Measurements from ENCODE around the gene ZRANB2.

Gene ZRANB2

DNA sequence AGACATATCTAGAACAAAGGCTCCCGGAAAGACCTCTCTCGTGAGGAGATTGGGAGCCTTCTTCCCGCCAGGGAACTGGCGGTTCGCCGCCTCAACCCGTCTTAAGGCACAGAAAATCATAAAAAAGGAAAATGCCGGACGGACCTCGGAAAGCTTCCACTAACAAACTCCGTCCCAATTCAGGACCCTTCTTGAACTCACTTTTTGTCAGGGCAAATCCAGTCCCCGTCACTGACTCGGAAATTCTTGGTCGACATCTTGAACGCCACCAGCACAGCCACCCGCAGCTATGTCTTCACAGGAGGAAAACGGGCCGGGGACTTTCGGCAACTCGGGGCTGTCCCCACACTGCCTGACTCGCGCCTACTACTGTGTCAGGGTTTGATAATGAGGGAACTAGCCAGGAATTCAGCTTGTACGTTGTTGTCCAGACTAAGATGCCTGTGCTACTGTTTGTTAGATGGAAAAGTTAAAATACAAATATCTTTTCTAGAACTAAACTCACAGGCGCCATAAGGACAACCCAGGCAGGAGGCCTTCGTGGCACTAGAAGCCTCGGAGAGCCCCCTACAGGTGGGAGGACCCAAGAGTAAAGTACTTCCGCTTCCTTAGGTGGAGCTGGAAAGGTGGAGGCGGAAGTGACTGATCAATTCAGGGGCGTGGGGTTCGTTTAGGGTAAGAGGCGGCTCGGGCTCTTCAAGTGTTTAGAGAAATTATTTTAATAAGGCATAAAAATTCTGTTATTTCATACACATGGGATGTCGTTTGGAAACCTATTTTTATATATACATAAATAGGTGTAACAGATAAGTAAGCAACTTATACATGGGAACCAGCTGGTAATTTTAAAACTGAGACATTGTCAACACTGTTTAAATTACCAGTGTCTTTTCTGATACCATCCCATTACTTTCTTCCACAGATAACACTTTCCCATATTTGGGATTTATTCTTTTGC is at the start of gene ZRANB2:
Gene ZRANB2, minus strand, starts transcription at position 297 of the 958 bp plus-strand sequence. Its CDS starts 40 bp downstream, at position 257.
- H3K9ac ChIP-seq (ENCODE audit: low read depth, low read length), result peak within 1 kb of the TSS; percentile 98
- no peaks in the 10 kb centered on the region for H3K4me1 ChIP-seq (ENCODE audit: control insufficient read depth, insufficient read depth, low read length)
- peak within 1 kb of the TSS; percentile 91 for H3K4me3 ChIP-seq (ENCODE audit: low read depth, low read length)
- no peaks in the 10 kb centered on the region for H3K9me3 ChIP-seq (ENCODE audit: control insufficient read depth, insufficient read depth, low read length)
- H3K27me3 ChIP-seq (ENCODE audit: control insufficient read depth, insufficient read depth, low read length), result peaks cover 4% of the 10 kb centered on the region
- H3K36me3 ChIP-seq (ENCODE audit: control insufficient read depth, insufficient read depth, low read length), result peaks cover 9% of the 10 kb centered on the region

- no peak overlapping the region for H3K4me3 ChIP-seq (ENCODE audit: low read depth, low read length)
- H3K36me3 ChIP-seq (ENCODE audit: control insufficient read depth, insufficient read depth, low read length), result no peaks in the 10 kb centered on the region
- H3K9me3 ChIP-seq (ENCODE audit: control insufficient read depth, insufficient read depth, low read length), result no peaks in the 10 kb centered on the region
- H3K4me1 ChIP-seq (ENCODE audit: control insufficient read depth, insufficient read depth, low read length), result no peaks in the 10 kb centered on the region
- H3K9ac ChIP-seq (ENCODE audit: low read depth, low read length), result no peak overlapping the region
- no peaks in the 10 kb centered on the region for H3K27me3 ChIP-seq (ENCODE audit: control insufficient read depth, insufficient read depth, low read length)
Observed at GRCh38 chr1:71128060-71128459, 47.2 kb upstream of the ZRANB2 start.

- Histone ChIP-seq H3K36me3 (ENCODE audit: control insufficient read depth, insufficient read depth, low read length) (no peaks in the 10 kb centered on the region), H3K9ac (ENCODE audit: low read depth, low read length) (no peak overlapping the region), H3K27me3 (ENCODE audit: control insufficient read depth, insufficient read depth, low read length) (no peaks in the 10 kb centered on the region), H3K4me3 (ENCODE audit: low read depth, low read length) (no peak overlapping the region), H3K9me3 (ENCODE audit: control insufficient read depth, insufficient read depth, low read length) (no peaks in the 10 kb centered on the region), H3K4me1 (ENCODE audit: control insufficient read depth, insufficient read depth, low read length) (no peaks in the 10 kb centered on the region)
Observed at GRCh38 chr1:71118086-71118485, 37.3 kb upstream of the ZRANB2 start.

DNA sequence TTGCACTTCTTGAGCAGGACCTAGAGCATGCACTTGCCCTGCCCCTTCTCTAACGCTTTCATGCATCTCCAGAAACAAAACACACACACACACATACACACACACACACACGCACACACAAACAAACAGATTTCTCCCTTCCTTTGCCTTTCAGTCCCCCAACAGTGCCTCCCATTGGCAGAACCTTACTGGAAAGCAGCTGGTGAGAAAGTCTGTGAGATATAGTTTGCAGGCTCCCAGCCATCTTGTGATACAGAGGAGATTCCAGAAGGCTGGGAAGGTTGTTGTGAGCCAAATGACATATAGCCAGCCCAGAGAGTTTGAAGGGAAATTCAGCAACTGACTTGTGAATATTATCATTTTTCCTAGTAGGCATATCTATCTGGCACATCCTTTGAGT is 35.9 kb upstream of the ZRANB2 start:
- no peak overlapping the region for H3K4me3 ChIP-seq (ENCODE audit: low read depth, low read length)
- H3K9ac ChIP-seq (ENCODE audit: low read depth, low read length), result no peak overlapping the region
- H3K9me3 ChIP-seq (ENCODE audit: control insufficient read depth, insufficient read depth, low read length), result no peaks in the 10 kb centered on the region
- H3K4me1 ChIP-seq (ENCODE audit: control insufficient read depth, insufficient read depth, low read length), result no peaks in the 10 kb centered on the region
- no peaks in the 10 kb centered on the region for H3K27me3 ChIP-seq (ENCODE audit: control insufficient read depth, insufficient read depth, low read length)
- H3K36me3 ChIP-seq (ENCODE audit: control insufficient read depth, insufficient read depth, low read length), result no peaks in the 10 kb centered on the region

DNA sequence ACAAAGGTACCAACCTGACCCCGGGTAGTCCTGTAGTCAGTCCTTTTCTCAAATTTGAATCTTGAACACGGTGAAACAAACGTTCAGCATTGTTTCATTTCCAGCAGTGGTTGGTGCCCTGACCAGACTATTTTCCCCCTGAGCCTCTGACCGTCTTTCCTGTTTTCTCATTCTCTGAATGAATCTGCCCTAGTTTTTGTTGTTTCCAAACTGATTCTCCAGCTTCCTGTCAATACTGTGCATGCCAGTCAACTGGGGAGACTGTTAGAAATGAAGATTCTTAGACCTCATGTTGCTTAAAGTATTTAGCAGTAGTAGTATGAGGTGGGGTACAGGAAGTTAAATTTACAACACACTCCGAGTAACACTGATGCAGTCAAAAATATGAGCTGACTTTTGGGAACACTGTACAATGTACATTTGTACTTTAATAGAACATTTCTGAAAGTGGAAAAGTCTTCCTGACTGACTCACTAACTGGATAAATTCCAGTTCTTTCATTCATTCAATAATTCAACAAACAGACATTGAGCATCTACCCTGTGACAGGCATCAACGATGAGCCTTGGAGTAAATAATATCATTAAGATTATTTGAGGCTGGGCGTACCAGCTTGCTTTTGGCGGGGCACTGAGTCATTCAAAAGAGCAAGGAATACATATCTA is 26.0 kb upstream of the ZRANB2 start:
- Histone ChIP-seq H3K9me3 (ENCODE audit: control insufficient read depth, insufficient read depth, low read length) (no peaks in the 10 kb centered on the region), H3K36me3 (ENCODE audit: control insufficient read depth, insufficient read depth, low read length) (no peaks in the 10 kb centered on the region), H3K4me1 (ENCODE audit: control insufficient read depth, insufficient read depth, low read length) (no peaks in the 10 kb centered on the region), H3K27me3 (ENCODE audit: control insufficient read depth, insufficient read depth, low read length) (no peaks in the 10 kb centered on the region), H3K4me3 (ENCODE audit: low read depth, low read length) (no peak overlapping the region), H3K9ac (ENCODE audit: low read depth, low read length) (no peak overlapping the region)

GRCh38 chr1:71104417-71104816 is 23.6 kb upstream of the ZRANB2 start:
- no peaks in the 10 kb centered on the region for H3K27me3 ChIP-seq (ENCODE audit: control insufficient read depth, insufficient read depth, low read length)
- H3K4me1 ChIP-seq (ENCODE audit: control insufficient read depth, insufficient read depth, low read length), result no peaks in the 10 kb centered on the region
- no peak overlapping the region for H3K9ac ChIP-seq (ENCODE audit: low read depth, low read length)
- H3K9me3 ChIP-seq (ENCODE audit: control insufficient read depth, insufficient read depth, low read length), result no peaks in the 10 kb centered on the region
- H3K36me3 ChIP-seq (ENCODE audit: control insufficient read depth, insufficient read depth, low read length), result no peaks in the 10 kb centered on the region
- no peak overlapping the region for H3K4me3 ChIP-seq (ENCODE audit: low read depth, low read length)

- no peaks in the 10 kb centered on the region for H3K36me3 ChIP-seq (ENCODE audit: control insufficient read depth, insufficient read depth, low read length)
- no peaks in the 10 kb centered on the region for H3K4me1 ChIP-seq (ENCODE audit: control insufficient read depth, insufficient read depth, low read length)
- H3K4me3 ChIP-seq (ENCODE audit: low read depth, low read length), result no peak overlapping the region
- H3K9ac ChIP-seq (ENCODE audit: low read depth, low read length), result no peak overlapping the region
- H3K27me3 ChIP-seq (ENCODE audit: control insufficient read depth, insufficient read depth, low read length), result no peaks in the 10 kb centered on the region
- no peaks in the 10 kb centered on the region for H3K9me3 ChIP-seq (ENCODE audit: control insufficient read depth, insufficient read depth, low read length)
Observed at GRCh38 chr1:71101839-71102376, 21.1 kb upstream of the ZRANB2 start.

- Histone ChIP-seq H3K36me3 (ENCODE audit: control insufficient read depth, insufficient read depth, low read length) (no peaks in the 10 kb centered on the region), H3K4me3 (ENCODE audit: low read depth, low read length) (no peak overlapping the region), H3K9ac (ENCODE audit: low read depth, low read length) (no peak overlapping the region), H3K27me3 (ENCODE audit: control insufficient read depth, insufficient read depth, low read length) (no peaks in the 10 kb centered on the region), H3K4me1 (ENCODE audit: control insufficient read depth, insufficient read depth, low read length) (no peaks in the 10 kb centered on the region), H3K9me3 (ENCODE audit: control insufficient read depth, insufficient read depth, low read length) (no peaks in the 10 kb centered on the region)
Observed at GRCh38 chr1:71097428-71097827, 16.6 kb upstream of the ZRANB2 start.

- Histone ChIP-seq H3K9me3 (ENCODE audit: control insufficient read depth, insufficient read depth, low read length) (no peaks in the 10 kb centered on the region), H3K36me3 (ENCODE audit: control insufficient read depth, insufficient read depth, low read length) (no peaks in the 10 kb centered on the region), H3K9ac (ENCODE audit: low read depth, low read length) (no peak overlapping the region), H3K27me3 (ENCODE audit: control insufficient read depth, insufficient read depth, low read length) (no peaks in the 10 kb centered on the region), H3K4me3 (ENCODE audit: low read depth, low read length) (no peak overlapping the region), H3K4me1 (ENCODE audit: control insufficient read depth, insufficient read depth, low read length) (no peaks in the 10 kb centered on the region)
Observed at GRCh38 chr1:71094913-71095312, 14.1 kb upstream of the ZRANB2 start.

- Histone ChIP-seq H3K9me3 (ENCODE audit: control insufficient read depth, insufficient read depth, low read length) (no peaks in the 10 kb centered on the region), H3K9ac (ENCODE audit: low read depth, low read length) (no peak overlapping the region), H3K27me3 (ENCODE audit: control insufficient read depth, insufficient read depth, low read length) (no peaks in the 10 kb centered on the region), H3K4me3 (ENCODE audit: low read depth, low read length) (no peak overlapping the region), H3K4me1 (ENCODE audit: control insufficient read depth, insufficient read depth, low read length) (peaks cover 2% of the 10 kb centered on the region), H3K36me3 (ENCODE audit: control insufficient read depth, insufficient read depth, low read length) (no peaks in the 10 kb centered on the region)
Observed at GRCh38 chr1:71093938-71094337, 13.1 kb upstream of the ZRANB2 start.

GRCh38 chr1:71089536-71090270 is 8.9 kb upstream of the ZRANB2 start:
- H3K4me1 ChIP-seq (ENCODE audit: control insufficient read depth, insufficient read depth, low read length), result peaks cover 2% of the 10 kb centered on the region
- H3K4me3 ChIP-seq (ENCODE audit: low read depth, low read length), result no peak overlapping the region
- H3K36me3 ChIP-seq (ENCODE audit: control insufficient read depth, insufficient read depth, low read length), result no peaks in the 10 kb centered on the region
- H3K9me3 ChIP-seq (ENCODE audit: control insufficient read depth, insufficient read depth, low read length), result no peaks in the 10 kb centered on the region
- no peak overlapping the region for H3K9ac ChIP-seq (ENCODE audit: low read depth, low read length)
- peaks cover 4% of the 10 kb centered on the region for H3K27me3 ChIP-seq (ENCODE audit: control insufficient read depth, insufficient read depth, low read length)

All from iPS-15b (cell line).